Thyroid gland (tissue), 4 donors: ENCODE data around the gene RASA1. TPM values are rescaled to one million over a fixed set of nuclear protein-coding genes. Genes with fewer than 3 reads are reported as not detected.

Source experiments
- DNase-seq, 2 donors: peaks; one replicate each; pipeline ENCODE4 v3.0.0-alpha.2; 2019
- H3K27ac ChIP-seq, 3 donors: fragments of 200-600 bp; sonication (generic); 1 replicate in 2 of 3; 2 replicates in 1 of 3; pipeline ENCODE4 v1.5.1; 2016 to 2019; ENCODE audit warnings: mild to moderate bottlenecking in 1 of 3, moderate library complexity in 1 of 3
- H3K27me3 ChIP-seq: fragments of 200-600 bp; sonication (generic); one replicate; pipeline ENCODE4 v1.5.1; 2019
- H3K36me3 ChIP-seq, 2 donors: fragments of 200-600 bp; sonication (generic); one replicate each; pipeline ENCODE4 v1.5.1; 2016 to 2019
- H3K4me1 ChIP-seq, 2 donors: fragments of 200-600 bp; sonication (generic); one replicate each; pipeline ENCODE4 v1.5.1; 2017 to 2019
- H3K4me3 ChIP-seq, 3 donors: fragments of 200-600 bp; sonication (generic); replicated peaks in 1 of 3; 1 replicate in 2 of 3; 2 replicates in 1 of 3; pipeline ENCODE4 v1.5.1; 2016; ENCODE audit warnings: mild to moderate bottlenecking in 1 of 3
- H3K9me3 ChIP-seq: fragments of 200-600 bp; sonication (generic); one replicate; pipeline ENCODE4 v1.5.1; 2017
- CTCF ChIP-seq, 6 experiments: fragments of 200-600 bp in 3 of 6; fragments of 450-650 bp in 3 of 6; sonication (generic) in 3 of 6; IDR thresholded peaks; one replicate each; pipeline ENCODE4 v1.5.1; 2016 to 2019; ENCODE audit warnings: antibody characterized with exemption in 6 of 6, mild to moderate bottlenecking in 2 of 6, inconsistent platforms in 1 of 6, moderate library complexity in 1 of 6
- POLR2A ChIP-seq, 2 donors: fragments of 450-650 bp; IDR thresholded peaks; one replicate each; pipeline ENCODE4 v1.6.1; 2017; ENCODE audit warnings: antibody characterized with exemption in 2 of 2, mild to moderate bottlenecking in 2 of 2, moderate library complexity in 1 of 2
- WGBS, 2 donors: methylation state at CpG; one replicate each; pipeline ENCODE4 v1.1.5; 2017; 5-methylcytosine and 5-hydroxymethylcytosine counted together
- intact Hi-C: fragments of 100-400 bp; cut with DNase I; formaldehyde crosslinking; loops from one replicate; pipeline ENCODE4 v1.15.1; 2023
- total RNA-seq, 4 donors: library from RNA; depleted of rRNA; stranded (reverse); fragments of >200 nt; gene quantifications; one replicate each; pipeline ENCODE4 v1.2.3, GENCODE V29; 2016

Gene RASA1
- total RNA-seq, 4 donors from 2014 or later, result 45.2 to 57.1 (median 52.8) TPM

GRCh38 chr5:87394411-87395165 lies 126.9 kb downstream of the RASA1 start:
- peaks cover 0 to 5% of the 10 kb centered on the region in 2 donors for H3K4me1 ChIP-seq
- intact Hi-C loops, result loop anchor here (10.0 kb wide), 1 partner anchor 130 kb away; the partner anchor contains the start of gene RASA1
- H3K9me3 ChIP-seq, result no peaks in the 10 kb centered on the region
- H3K27ac ChIP-seq, result no peak overlapping the region
- TF ChIP-seq POLR2A (IDR thresholded peaks at IDR 0.05), result no peak
- TF ChIP-seq CTCF (IDR thresholded peaks at IDR 0.05), result no peak
- WGBS, 2 donors, result 94 to 95% methylated on average over 3 of the region's 3 CpGs
- H3K27me3 ChIP-seq, result no peaks in the 10 kb centered on the region
- DNase-seq, result no peak
- H3K36me3 ChIP-seq, result peaks cover 44 to 53% of the 10 kb centered on the region in 2 donors
- H3K4me3 ChIP-seq, result no peak overlapping the region

GRCh38 chr5:87398981-87399614 lies 131.4 kb downstream of the RASA1 start:
- H3K27ac ChIP-seq, result no peak overlapping the region
- TF ChIP-seq POLR2A (IDR thresholded peaks at IDR 0.05) (no peak), CTCF (IDR thresholded peaks at IDR 0.05) (no peak)
- H3K36me3 ChIP-seq, result peaks cover 34 to 48% of the 10 kb centered on the region in 2 donors
- no peak overlapping the region for H3K4me3 ChIP-seq
- intact Hi-C loops, result loop anchor here (10.0 kb wide), 1 partner anchor 134 kb away; the partner anchor contains the start of gene RASA1
- no peak for DNase-seq
- 89 to 95% methylated on average over 5 of the region's 5 CpGs for WGBS, 2 donors
- H3K27me3 ChIP-seq, result no peaks in the 10 kb centered on the region
- H3K4me1 ChIP-seq, result peaks cover 4 to 5% of the 10 kb centered on the region in 2 donors
- H3K9me3 ChIP-seq, result no peaks in the 10 kb centered on the region

- DNase-seq, result no peak
- Histone ChIP-seq H3K36me3 (peaks cover 34 to 43% of the 10 kb centered on the region in 2 donors), H3K9me3 (no peaks in the 10 kb centered on the region), H3K27me3 (no peaks in the 10 kb centered on the region), H3K4me3 (no peak overlapping the region), H3K27ac (no peak overlapping the region), H3K4me1 (peaks cover 4 to 5% of the 10 kb centered on the region in 2 donors)
- intact Hi-C loops, result loop anchor here (10.0 kb wide), 1 partner anchor 135 kb away; the partner anchor contains the start of gene RASA1
- TF ChIP-seq CTCF (IDR thresholded peaks at IDR 0.05) (no peak), POLR2A (IDR thresholded peaks at IDR 0.05) (no peak)
- WGBS, 2 donors, result 70 to 72% methylated on average over 2 of the region's 2 CpGs
Measured at GRCh38 chr5:87399720-87400119, 132.0 kb downstream of the RASA1 start.

- no peak overlapping the region for H3K4me3 ChIP-seq
- H3K27ac ChIP-seq, result no peak overlapping the region
- H3K4me1 ChIP-seq, result peaks cover 4 to 5% of the 10 kb centered on the region in 2 donors
- H3K27me3 ChIP-seq, result no peaks in the 10 kb centered on the region
- WGBS, 2 donors, result 74 to 75% methylated on average over 4 of the region's 4 CpGs
- DNase-seq, result no peak
- no peaks in the 10 kb centered on the region for H3K9me3 ChIP-seq
- intact Hi-C loops, result no loop called here
- peak; percentile 31 to 79 (median 68) for TF ChIP-seq CTCF (IDR thresholded peaks at IDR 0.05)
- no peak for TF ChIP-seq POLR2A (IDR thresholded peaks at IDR 0.05)
- H3K36me3 ChIP-seq, result peaks cover 30 to 38% of the 10 kb centered on the region in 2 donors
Measured at GRCh38 chr5:87400305-87400899, 132.7 kb downstream of the RASA1 start.
